ENCODE data around the gene CLDN17. TPM values are rescaled to one million over a fixed set of nuclear protein-coding genes. Genes with fewer than 3 reads are reported as not detected.

CLDN17 gene
- total and polyA plus RNA-seq, 2 donors (not counting 3 experiments of a cell fraction or from before 2014, with no cell fraction given) = not detected

DNA sequence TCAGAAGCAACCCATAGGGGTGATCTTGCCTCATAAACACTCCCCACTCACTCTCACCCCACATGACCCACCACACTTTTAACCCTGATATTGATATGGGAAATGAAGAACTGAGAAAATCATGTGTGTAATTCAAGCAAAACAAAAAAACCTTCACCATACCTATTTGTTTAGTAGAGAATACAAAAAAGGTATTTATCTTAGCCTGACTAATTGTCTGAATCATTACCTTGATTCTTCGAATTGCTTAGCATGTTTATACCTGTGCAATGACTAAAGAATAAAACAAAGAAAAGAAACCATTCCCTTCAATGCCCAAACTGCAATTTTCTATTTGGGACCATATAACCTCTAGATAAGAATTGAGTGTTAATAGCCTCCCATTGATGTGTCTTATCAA lies 1.8 kb downstream of the CLDN17 start:
- Histone ChIP-seq H2AFZ (ENCODE audit: low read depth, low read length) (no peak overlapping the region), H3K27ac (ENCODE audit: insufficient read depth, low read depth, low read length) (no peak overlapping the region), H4K20me1 (replicated peaks; ENCODE audit: control insufficient read depth, extremely low read depth, insufficient read depth, low read length) (no peaks in the 10 kb centered on the region), H3K27me3 (ENCODE audit: control insufficient read depth in 2 of 2, insufficient read depth in 2 of 2, low read length in 2 of 2) (no peaks in the 10 kb centered on the region), H3K36me3 (ENCODE audit: control insufficient read depth in 2 of 2, extremely low read depth in 1 of 2, insufficient read depth in 2 of 2, low read length in 2 of 2) (no peaks in the 10 kb centered on the region), H3K4me1 (ENCODE audit: control insufficient read depth, extremely low read depth, insufficient read depth, low read length) (no peaks in the 10 kb centered on the region), H3K4me3 (replicated peaks in 1 of 3; ENCODE audit: insufficient read depth in 1 of 3, low read depth in 1 of 3, low read length in 3 of 3) (no peak overlapping the region), H3K9me1 (replicated peaks; ENCODE audit: control insufficient read depth, extremely low read depth, insufficient read depth, low read length) (no peaks in the 10 kb centered on the region), H3K9ac (replicated peaks; ENCODE audit: extremely low read depth, insufficient read depth, low read length) (no peak overlapping the region), H3K4me2 (ENCODE audit: insufficient read depth, low read length) (no peak overlapping the region), H3K9me3 (replicated peaks; ENCODE audit: control insufficient read depth, insufficient read depth, low read length) (peaks cover 3% of the 10 kb centered on the region), H3K79me2 (ENCODE audit: control insufficient read depth, insufficient read depth, low read length) (no peaks in the 10 kb centered on the region)
- BruUV-seq (replicated peaks) = no TSS peak
- ChIA-PET CTCF (no interaction called here), POLR2A (no interaction called here)
- no peak for TF ChIP-seq CTCF (IDR thresholded peaks at IDR 0.05; ENCODE audit: extremely low read depth in 1 of 2, insufficient read depth in 1 of 2, low read depth in 1 of 2, low read length in 2 of 2)
- no peak for TF ChIP-seq POLR2A (IDR thresholded peaks at IDR 0.05; ENCODE audit: low read depth, low read length)
- TF ChIP-seq MYC (IDR thresholded peaks at IDR 0.05; ENCODE audit: low read depth, low read length) = no peak
- TF ChIP-seq, protein P1, sequence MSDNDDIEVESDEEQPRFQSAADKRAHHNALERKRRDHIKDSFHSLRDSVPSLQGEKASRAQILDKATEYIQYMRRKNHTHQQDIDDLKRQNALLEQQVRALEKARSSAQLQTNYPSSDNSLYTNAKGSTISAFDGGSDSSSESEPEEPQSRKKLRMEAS (IDR thresholded peaks at IDR 0.05; ENCODE audit: insufficient read depth, insufficient read length) = no peak
- TF ChIP-seq EZH2 (IDR thresholded peaks at IDR 0.05; ENCODE audit: borderline replicate concordance, low read depth, low read length, severe bottlenecking) = no peak
- TF ChIP-seq GATA2 (IDR thresholded peaks at IDR 0.05; ENCODE audit: insufficient read depth, insufficient read length, low read depth, low read length) = no peak
- no peak for TF ChIP-seq FOS (IDR thresholded peaks at IDR 0.05; ENCODE audit: borderline replicate concordance, insufficient read depth, low read length)
- TF ChIP-seq POLR2AphosphoS5 (IDR thresholded peaks at IDR 0.05; ENCODE audit: insufficient read depth, low read depth, low read length) = no peak
- TF ChIP-seq JUN (IDR thresholded peaks at IDR 0.05; ENCODE audit: borderline replicate concordance, insufficient read depth, insufficient read length, low read depth) = no peak
- dilution Hi-C loops (cut with MboI; ENCODE audit: extremely low pct_ligation_motif_present, low sequenced_read_pairs) (no loop called here), intact Hi-C loops (cut with micrococcal nuclease) (no loop called here)
- FAIRE-seq (no peak), DNase-seq (ENCODE audit: low read depth, low spot score) (no peak)
